Activated CD4-positive, CD25-positive, alpha-beta regulatory T cell treated with anti-CD3 and anti-CD28 coated beads, Interleukin-2, amount 50 U/mL, for 16 hours (primary cell): ENCODE results near the gene PPP2R5B.
A peak's percentile ranks its signal among the peaks of the same experiment; 100 is the strongest.

Source experiments
- DNase-seq: peaks from one replicate; pipeline ENCODE4 v3.0.0-alpha.2; 2020; ENCODE audit warnings: low read depth, low spot score

PPP2R5B gene

DNA sequence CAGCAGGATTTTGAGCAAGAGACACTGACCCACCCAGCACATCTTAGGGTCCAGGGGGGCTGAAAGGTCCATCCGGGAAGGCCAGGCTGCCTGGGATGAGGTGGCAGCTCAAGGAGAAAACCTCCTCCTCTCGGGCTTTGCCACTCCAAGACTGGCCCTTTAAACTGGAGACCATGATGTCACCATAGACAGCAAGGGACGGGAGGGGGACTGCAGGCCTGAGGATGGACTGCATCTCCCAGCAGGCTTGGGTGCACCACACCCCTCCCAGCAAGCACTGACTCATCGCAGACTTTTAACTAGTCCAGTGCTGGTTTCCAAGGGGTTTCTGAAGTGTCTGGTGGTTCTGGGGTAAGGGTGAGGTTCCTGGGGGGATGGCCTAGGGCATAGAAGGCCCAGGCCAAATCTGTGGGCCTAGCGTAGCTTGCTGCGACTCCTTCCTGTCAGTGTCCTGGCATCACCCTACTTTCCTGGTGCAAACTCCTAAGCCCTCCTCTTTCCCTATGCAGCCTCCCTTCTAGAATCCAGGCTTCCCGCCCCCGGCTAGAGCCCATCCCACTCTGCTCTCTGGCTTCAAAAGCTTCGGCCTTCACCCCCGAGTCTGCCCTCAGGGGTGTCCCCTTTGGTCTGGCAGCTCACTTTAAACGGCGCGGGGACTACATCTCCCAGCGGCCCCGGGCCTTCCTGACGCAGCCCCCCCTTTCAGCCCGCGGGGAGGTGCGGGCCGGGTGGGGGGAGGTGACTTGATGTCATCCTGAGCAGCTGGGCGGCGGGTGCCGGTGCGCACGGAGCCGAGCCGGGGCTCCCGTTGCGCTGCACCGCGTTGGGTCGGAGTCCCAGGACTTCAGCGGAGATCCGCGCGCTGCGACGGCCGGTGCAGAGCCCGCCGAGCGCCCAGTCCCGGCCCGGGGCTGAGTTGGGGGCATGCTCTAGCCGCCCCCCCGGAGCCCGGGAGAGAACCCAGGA is at the start of gene PPP2R5B:
Gene PPP2R5B, plus strand, starts transcription at position 746 of the 966 bp plus-strand sequence. CDS start 1,046 bp downstream, outside the sequence.
- peak; percentile 86 for DNase-seq

DNA sequence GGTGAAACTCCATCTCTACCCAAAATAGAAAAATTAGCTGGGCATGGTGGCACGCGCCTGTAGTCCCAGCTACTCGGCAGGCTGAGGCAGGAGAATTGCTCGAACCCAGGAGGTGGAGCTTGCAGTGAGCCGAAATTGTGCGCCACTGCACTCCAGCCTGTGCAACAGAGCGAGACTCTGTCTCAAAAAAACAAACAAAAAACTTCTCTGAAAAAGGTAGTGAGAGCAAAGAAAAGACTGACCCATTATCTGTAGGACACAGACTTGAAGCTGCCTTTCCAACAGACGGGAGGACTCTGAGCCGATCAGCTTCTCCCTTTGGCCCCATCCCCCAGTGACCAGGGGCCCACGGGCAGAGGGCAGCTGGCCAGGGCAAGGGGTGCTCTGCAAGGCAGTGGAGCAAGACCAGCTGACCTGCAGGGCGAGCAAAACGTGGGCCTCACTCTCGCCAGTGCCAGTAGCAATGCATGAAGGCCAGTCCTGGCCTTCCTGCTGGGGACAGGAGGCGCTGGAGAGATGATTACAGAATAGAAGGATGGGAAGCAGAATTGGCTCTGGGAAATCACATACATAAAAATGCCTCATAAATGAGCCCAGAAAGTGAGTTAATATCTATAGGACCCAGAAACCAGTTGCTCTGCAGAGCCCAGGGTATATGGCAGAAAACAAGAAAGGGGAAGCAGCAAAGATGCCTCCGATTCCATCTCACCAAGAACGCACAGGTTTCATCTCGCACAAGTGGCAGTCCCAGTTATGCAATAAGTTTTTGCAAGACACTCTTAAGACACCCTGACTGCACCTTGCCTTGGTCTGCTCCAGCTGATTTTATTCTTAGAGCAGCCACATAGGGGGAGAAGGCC is 48.9 kb upstream of the PPP2R5B start:
- no peak for DNase-seq

- DNase-seq: no peak
Measured at GRCh38 chr11:64876229-64876750, 48.2 kb upstream of the PPP2R5B start.

DNA sequence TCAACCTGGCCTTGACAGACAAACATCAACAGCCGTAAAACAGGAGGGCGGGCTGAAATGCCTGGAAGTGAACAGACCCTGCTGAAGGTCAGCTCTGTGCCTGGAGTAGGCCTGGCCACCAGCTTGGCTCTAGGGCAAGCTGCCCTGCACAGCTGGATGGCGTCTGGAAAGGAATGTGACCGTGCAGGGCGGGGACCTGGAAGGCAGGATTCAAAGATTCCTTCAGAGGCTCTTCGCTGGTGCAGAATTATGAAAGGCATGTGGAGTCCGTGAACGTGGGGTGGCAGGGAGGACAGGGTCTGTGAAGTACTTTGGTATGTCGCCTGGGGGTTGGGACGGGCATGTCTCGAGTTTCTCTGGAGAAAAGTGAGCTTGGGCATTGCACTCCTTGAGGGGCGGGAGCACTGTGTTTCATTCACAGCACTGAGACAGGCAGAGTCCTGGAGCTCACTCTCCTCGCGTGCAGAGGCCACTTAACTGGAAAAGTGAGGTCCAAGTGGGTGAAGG is 47.6 kb upstream of the PPP2R5B start:
- no peak for DNase-seq

DNA sequence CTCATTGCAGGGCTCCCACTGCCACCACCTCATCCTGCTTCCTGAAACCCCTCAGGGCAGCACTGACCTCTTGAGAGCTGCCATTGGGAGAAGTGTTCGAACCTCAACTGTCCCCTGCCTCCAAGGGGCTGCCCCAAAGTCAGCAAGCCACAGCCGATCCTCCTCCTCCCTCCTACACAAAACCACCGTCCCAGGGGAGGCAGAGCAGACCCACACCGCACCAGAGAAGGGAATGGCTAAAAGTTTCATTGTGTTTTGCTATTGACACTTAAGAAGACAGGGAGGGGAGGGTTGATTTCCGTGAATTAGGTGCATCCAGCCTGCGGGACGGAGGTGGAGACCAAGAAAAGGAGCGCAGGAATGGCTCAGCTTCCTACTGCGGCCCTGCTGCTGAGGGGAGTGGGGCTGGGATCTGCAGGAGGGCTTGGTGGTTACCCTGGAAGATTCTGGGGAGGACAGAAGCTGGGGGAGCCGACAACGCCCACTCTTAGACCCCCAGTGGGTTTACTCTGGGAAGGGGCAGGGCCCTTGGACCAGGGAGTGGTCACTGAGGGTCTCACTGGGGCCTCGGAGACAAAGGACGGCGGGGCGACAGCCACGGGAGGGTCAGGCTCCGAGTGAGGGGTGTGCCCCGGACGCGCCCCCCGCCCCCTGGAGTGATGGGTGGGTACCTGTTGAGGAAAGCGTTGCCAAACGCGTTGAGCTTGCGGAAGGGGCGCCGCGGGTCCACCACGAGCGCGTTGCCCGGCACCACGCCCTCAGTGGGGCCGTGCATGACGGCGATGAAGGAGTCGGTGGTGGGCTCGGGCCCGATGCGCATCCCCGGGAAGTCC is 46.9 kb upstream of the PPP2R5B start:
- no peak for DNase-seq

DNA sequence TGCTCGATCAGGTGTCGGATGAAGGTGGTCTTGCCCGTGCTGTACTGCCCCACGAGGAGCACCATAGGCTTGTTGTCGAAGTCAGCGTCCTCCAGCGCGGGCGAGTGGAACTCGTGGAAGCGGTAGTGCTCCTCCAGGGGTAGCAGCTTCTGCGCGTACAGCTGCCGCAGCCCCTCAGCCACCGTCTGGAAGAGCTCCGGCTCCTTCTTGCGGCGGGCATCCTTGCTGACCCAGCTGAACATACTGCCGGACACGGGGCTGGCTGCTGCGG is 46.3 kb upstream of the PPP2R5B start:
- no peak for DNase-seq

DNA sequence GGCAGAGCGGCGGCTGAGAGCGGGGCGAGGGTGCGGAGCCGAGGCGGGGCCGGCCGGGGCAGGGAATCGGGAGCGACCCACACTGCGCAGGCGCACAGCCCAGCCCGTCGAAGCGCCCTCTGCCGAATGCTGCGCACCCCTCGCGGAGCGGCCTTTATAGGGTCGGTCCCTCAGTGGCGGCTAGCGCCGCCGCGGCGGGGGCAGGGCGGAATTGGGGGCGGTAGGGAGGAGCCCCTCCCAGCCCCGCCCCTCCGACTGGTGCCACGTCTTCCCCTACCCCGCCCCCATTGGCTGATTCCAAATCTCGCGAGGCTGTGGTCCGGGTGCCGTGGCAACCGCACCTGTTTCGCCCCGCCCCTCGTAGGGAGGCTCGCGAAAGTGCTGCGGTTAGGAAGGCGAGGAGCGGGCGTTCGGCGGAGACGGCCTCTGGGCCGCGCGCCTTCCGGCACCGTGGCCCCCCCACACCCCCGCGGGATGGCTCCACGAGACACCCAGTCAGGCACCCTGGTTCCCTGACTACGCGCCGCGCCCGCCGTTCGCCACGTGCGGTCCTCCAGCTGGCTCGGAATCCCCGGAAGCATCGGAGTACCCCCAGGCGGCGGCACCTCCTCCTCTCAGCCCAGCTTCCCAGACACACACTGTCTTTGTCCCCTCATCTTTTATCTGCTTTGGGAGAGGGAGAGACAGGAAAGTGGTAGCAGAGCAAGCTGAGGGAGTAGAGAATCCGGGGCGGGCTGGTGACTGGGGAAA is 45.8 kb upstream of the PPP2R5B start, which contains the start of gene EHD1:
Gene EHD1, minus strand, starts transcription at position 128 of the 750 bp plus-strand sequence. CDS start 157 bp downstream, outside the sequence.
- peak; percentile 99 for DNase-seq

DNA sequence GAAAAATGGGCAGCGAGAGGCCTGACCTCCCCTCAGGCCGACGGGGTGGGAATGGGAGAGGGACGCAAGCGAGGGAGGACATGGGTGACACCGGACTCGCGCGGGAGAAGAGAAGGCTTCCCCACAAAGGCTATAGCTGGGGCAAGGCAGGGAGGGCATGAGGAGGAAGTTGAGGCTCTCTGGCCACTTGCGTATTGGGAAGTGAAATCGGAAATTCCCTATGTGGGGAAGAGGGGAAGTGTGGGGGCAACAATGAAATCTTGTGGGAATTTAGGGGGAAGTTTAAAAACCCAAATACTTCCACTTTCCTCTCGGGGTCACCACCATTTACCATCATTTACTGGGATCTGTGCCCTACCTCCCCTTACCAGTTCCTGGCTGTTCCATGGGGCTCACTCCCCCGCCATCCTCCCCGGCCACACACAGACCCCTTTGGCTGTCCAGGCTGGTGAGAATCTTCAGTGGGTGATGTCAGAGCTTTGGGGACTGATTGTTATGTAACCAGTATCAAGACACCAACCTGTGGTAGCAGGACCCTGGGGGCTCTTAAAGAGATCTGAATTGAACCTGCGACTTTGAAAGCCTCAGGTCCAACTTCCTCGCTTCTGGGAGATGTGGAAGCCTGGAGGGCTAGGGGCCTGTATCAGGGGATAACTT is 45.1 kb upstream of the PPP2R5B start:
- no peak for DNase-seq

GRCh38 chr11:64880240-64881001 is 44.1 kb upstream of the PPP2R5B start:
- no peak for DNase-seq

DNA sequence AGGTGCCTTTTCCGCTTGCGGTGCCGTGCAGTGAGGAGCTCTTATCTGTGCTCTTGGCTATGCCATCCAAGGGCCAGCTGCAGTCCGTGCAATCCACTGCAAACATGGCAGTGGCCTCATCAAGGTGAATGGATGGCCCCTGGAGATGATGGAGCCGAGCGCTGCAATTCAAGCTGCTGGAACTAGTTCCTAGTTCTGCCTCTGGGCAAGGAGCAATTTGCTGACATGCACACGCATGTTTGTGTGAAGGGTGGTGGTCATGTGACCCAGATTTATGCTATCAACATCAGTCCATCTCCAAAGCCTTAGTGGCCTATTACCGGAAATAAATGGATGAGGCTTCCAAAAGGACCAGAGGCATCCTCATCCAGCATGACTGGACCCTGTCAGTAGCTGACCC is 43.0 kb upstream of the PPP2R5B start:
- no peak for DNase-seq

GRCh38 chr11:64882243-64882642 is 42.2 kb upstream of the PPP2R5B start:
- DNase-seq: no peak

- DNase-seq: no peak
Measured at GRCh38 chr11:64883575-64883974, 40.9 kb upstream of the PPP2R5B start.

DNA sequence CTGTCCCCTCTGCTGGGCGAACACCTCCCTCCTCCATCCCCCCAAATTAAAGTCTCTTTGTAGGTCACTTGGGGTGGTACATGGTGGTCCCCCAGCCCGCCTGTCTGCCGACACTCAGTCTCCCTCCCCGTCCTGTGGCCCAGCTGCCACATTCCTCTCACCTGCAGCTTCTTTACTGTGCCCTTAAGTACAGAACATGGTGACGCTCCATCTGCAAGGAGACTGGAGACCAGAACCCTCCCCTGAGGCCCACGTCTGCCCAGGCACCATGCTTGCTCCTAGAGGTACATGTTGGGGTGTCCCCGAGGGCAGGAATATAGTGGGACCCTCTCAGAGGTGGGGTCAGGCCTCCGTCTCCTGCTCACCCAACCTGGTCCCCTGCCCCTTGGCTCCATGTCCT is 40.5 kb upstream of the PPP2R5B start:
- DNase-seq: no peak

DNA sequence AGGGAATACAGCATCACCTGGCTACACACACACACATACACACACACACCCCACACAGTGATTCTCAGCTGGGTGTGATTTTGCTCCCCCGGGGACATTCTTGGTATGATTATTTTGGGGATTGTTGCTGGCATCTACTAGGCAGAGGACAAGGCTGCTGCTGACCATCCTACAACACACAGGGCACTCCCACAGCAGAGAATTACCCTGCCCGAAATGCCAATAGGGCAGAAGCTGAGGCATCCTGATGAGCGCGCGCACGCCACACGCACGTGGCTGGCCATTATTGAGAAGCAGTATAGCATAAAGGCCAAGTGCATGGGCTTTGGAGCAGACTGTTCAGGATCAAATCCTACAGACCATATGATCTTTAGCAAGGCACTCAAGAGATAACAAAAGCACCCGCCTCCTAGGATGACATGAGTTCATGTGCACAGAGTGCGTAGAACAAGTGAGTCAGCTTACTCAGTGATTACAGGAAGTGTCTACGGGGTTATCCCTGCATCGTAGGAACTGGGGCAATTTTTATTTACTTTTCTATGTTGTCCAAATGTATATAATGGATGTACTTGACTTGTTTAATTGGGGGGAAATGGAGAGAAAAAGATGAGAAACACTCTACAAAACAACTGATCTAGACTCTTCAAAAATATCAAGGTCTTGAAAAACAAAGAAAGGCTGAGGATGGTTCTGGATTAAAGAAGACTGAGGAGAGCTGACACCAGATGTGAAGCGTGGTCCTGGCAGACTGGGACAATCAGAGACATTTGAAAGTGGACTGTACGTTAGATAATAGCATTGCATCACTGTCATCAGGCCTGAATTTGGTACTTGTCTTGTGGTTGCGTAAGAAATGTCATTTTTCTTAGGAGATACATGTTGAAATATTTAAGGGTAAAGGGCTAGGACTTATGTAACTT is 38.9 kb upstream of the PPP2R5B start:
- DNase-seq: no peak

- DNase-seq: no peak
Measured at GRCh38 chr11:64887234-64887756, 37.2 kb upstream of the PPP2R5B start.

DNA sequence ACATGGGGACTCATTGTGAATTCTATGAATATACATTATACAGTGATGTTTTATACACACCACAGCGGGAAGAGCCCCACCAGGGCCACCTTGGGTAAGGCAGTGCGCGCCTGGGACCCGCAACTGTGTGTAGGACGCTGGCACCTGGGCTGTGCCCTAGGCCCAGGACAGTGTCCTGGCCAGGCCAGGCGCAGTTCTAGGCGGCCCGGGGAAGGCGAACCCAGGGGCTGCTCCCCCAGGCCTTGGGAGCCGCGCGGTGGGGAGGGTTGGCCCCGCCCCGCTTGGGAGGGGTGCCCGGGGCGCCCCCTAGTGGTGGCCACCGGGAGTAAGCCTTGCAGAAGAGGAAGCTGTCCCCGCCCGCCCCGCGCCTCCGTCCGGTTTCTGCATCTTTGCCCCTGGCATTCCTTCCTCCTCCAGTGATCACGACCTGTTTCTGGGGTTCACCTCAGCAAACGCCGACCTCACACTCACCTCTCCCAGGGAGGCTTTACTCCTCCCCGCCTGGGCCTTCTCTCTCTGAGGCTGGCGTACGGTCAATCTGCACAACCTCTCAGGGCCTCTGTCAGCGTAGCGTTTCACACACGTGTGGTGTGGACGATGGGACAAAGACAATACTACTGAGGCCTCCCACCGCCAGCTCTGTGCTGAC is 36.6 kb upstream of the PPP2R5B start:
- DNase-seq: peak; percentile 68

- no peak for DNase-seq
Measured at GRCh38 chr11:64888406-64888728, 36.1 kb upstream of the PPP2R5B start.
